ENCODE data around the gene YOD1. TPM values are rescaled to one million over a fixed set of nuclear protein-coding genes. Genes with fewer than 3 reads are reported as not detected.

YOD1 gene
- total RNA-seq, 2 experiments from 2014 or later = 17.9 TPM

GRCh38 chr1:207067665-207068064, 16.7 kb upstream of the YOD1 start:
- ChIA-PET CTCF (no interaction called here), POLR2A (interaction anchor here (1.5 kb wide), 1 partner anchor 14 kb away, joined by 4 read pairs; the partner anchor contains the start of gene PFKFB2)
- H3K4me3 ChIP-seq (ENCODE audit: low read length) = no peak overlapping the region
- H3K4me1 ChIP-seq (ENCODE audit: insufficient read depth, low read length) = peaks cover 28% of the 10 kb centered on the region
- no peak for ATAC-seq (ENCODE audit: poor library complexity)
- H3K4me3 Mint-ChIP-seq = no peak overlapping the region
- H3K9me3 Mint-ChIP-seq = no peaks in the 10 kb centered on the region
- H3K36me3 ChIP-seq (ENCODE audit: insufficient read depth, low read length) = peaks cover 5% of the 10 kb centered on the region
- no peaks in the 10 kb centered on the region for H3K9me3 ChIP-seq (ENCODE audit: control insufficient read depth in 1 of 2, insufficient read depth in 1 of 2, low read length in 2 of 2)
- no peak for DNase-seq
- intact Hi-C loops (cut with DNase I, micrococcal nuclease) = no loop called here
- H3K27me3 Mint-ChIP-seq = no peaks in the 10 kb centered on the region
- H3K27me3 ChIP-seq (ENCODE audit: control insufficient read depth in 1 of 2, insufficient read depth in 2 of 2, low read length in 2 of 2) = no peaks in the 10 kb centered on the region
- H3K4me1 Mint-ChIP-seq (ENCODE audit: low read depth) = peaks cover 34% of the 10 kb centered on the region
- TF ChIP-seq, protein P1, sequence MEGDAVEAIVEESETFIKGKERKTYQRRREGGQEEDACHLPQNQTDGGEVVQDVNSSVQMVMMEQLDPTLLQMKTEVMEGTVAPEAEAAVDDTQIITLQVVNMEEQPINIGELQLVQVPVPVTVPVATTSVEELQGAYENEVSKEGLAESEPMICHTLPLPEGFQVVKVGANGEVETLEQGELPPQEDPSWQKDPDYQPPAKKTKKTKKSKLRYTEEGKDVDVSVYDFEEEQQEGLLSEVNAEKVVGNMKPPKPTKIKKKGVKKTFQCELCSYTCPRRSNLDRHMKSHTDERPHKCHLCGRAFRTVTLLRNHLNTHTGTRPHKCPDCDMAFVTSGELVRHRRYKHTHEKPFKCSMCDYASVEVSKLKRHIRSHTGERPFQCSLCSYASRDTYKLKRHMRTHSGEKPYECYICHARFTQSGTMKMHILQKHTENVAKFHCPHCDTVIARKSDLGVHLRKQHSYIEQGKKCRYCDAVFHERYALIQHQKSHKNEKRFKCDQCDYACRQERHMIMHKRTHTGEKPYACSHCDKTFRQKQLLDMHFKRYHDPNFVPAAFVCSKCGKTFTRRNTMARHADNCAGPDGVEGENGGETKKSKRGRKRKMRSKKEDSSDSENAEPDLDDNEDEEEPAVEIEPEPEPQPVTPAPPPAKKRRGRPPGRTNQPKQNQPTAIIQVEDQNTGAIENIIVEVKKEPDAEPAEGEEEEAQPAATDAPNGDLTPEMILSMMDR (IDR thresholded peaks at IDR 0.05) = no peak
- H3K36me3 Mint-ChIP-seq (ENCODE audit: low read depth) = peaks cover 25% of the 10 kb centered on the region
- no peak overlapping the region for H3K27ac ChIP-seq (ENCODE audit: low read depth in 1 of 2, low read length in 2 of 2)
- H3K27ac Mint-ChIP-seq = no peak overlapping the region

DNA sequence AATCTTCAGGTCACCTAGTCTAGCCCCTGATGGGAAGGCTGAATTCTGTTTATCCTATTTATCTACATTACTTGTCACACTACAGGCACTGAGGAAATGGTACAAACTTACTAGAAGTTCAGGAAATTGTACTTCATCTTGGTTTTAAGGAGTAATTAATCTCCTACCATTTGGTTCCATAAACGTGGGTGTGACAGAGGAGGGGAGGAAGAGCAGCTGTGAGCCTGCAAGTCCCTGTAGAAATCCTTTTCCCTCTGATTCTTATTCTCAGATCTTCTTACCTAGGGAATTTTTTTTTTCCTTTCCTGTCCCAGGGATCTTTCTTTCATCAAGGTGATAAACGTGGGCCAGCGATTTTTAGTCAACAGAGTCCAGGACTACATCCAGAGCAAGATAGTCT, 16.2 kb upstream of the YOD1 start:
- CTCF ChIA-PET = no interaction called here
- POLR2A ChIA-PET = no interaction called here

GRCh38 chr1:207064561-207064960, 13.6 kb upstream of the YOD1 start:
- Histone ChIP-seq H3K27ac (ENCODE audit: low read depth in 1 of 2, low read length in 2 of 2) (no peak overlapping the region), H3K36me3 (ENCODE audit: insufficient read depth, low read length) (peaks cover 8% of the 10 kb centered on the region), H3K9me3 (ENCODE audit: control insufficient read depth in 1 of 2, insufficient read depth in 1 of 2, low read length in 2 of 2) (no peaks in the 10 kb centered on the region), H3K4me3 (ENCODE audit: low read length) (no peak overlapping the region), H3K27me3 (ENCODE audit: control insufficient read depth in 1 of 2, insufficient read depth in 2 of 2, low read length in 2 of 2) (no peaks in the 10 kb centered on the region), H3K4me1 (ENCODE audit: insufficient read depth, low read length) (peaks cover 2% of the 10 kb centered on the region)
- DNase-seq (no peak), ATAC-seq (ENCODE audit: poor library complexity) (no peak)
- CTCF ChIA-PET = no interaction called here
- intact Hi-C loops (cut with DNase I, micrococcal nuclease) = no loop called here
- H3K27ac Mint-ChIP-seq = no peak overlapping the region
- peaks cover 35% of the 10 kb centered on the region for H3K36me3 Mint-ChIP-seq (ENCODE audit: low read depth)
- TF ChIP-seq, protein P1 (IDR thresholded peaks at IDR 0.05) = no peak
- H3K27me3 Mint-ChIP-seq = no peaks in the 10 kb centered on the region
- H3K4me1 Mint-ChIP-seq (ENCODE audit: low read depth) = peaks cover 7% of the 10 kb centered on the region
- no peaks in the 10 kb centered on the region for H3K9me3 Mint-ChIP-seq
- H3K4me3 Mint-ChIP-seq = no peak overlapping the region
- POLR2A ChIA-PET = no interaction called here

More for the DNA sequence above, 16.2 kb upstream of the YOD1 start:
- peaks cover 29% of the 10 kb centered on the region for H3K36me3 Mint-ChIP-seq (ENCODE audit: low read depth)
- no peaks in the 10 kb centered on the region for H3K27me3 Mint-ChIP-seq
- TF ChIP-seq, protein P1 (IDR thresholded peaks at IDR 0.05) = no peak
- Histone ChIP-seq H3K36me3 (ENCODE audit: insufficient read depth, low read length) (peaks cover 8% of the 10 kb centered on the region), H3K4me1 (ENCODE audit: insufficient read depth, low read length) (peaks cover 27% of the 10 kb centered on the region), H3K27me3 (ENCODE audit: control insufficient read depth in 1 of 2, insufficient read depth in 2 of 2, low read length in 2 of 2) (no peaks in the 10 kb centered on the region), H3K27ac (ENCODE audit: low read depth in 1 of 2, low read length in 2 of 2) (no peak overlapping the region), H3K9me3 (ENCODE audit: control insufficient read depth in 1 of 2, insufficient read depth in 1 of 2, low read length in 2 of 2) (no peaks in the 10 kb centered on the region), H3K4me3 (ENCODE audit: low read length) (no peak overlapping the region)
- ATAC-seq (ENCODE audit: poor library complexity) = no peak
- H3K27ac Mint-ChIP-seq = no peak overlapping the region
- intact Hi-C loops (cut with DNase I, micrococcal nuclease) = no loop called here
- peaks cover 33% of the 10 kb centered on the region for H3K4me1 Mint-ChIP-seq (ENCODE audit: low read depth)
- H3K4me3 Mint-ChIP-seq = no peak overlapping the region
- no peaks in the 10 kb centered on the region for H3K9me3 Mint-ChIP-seq
- no peak for DNase-seq

All from CD4-positive, alpha-beta T cell (primary cell).